GM18909 (cell line): ENCODE data around the gene PDIA2.

Experiments
- ATAC-seq: cut with Tn5 transposase; IDR thresholded peaks from one replicate; pipeline ENCODE4 v1.9.1; 2021; ENCODE audit warnings: mild to moderate bottlenecking; ENCODE audit not compliant: unreplicated experiment, poor library complexity

Gene PDIA2

GRCh38 chr16:291539-291938, 8.6 kb downstream of the PDIA2 start:
- no peak for ATAC-seq

- ATAC-seq = no peak
Measured at GRCh38 chr16:293043-293775, 10.2 kb downstream of the PDIA2 start.

- no peak for ATAC-seq
Measured at GRCh38 chr16:296276-296675, 13.3 kb downstream of the PDIA2 start.

- no peak for ATAC-seq
Measured at GRCh38 chr16:296806-297510, 14.0 kb downstream of the PDIA2 start.

GRCh38 chr16:297832-298231, 14.9 kb downstream of the PDIA2 start:
- no peak for ATAC-seq

GRCh38 chr16:301235-301634, 18.3 kb downstream of the PDIA2 start:
- ATAC-seq = no peak

GRCh38 chr16:301950-302349, 19.0 kb downstream of the PDIA2 start:
- ATAC-seq = no peak

GRCh38 chr16:303760-304505, 21.0 kb downstream of the PDIA2 start:
- no peak for ATAC-seq

- no peak for ATAC-seq
Measured at GRCh38 chr16:305916-306626, 23.1 kb downstream of the PDIA2 start.

GRCh38 chr16:306911-307370, 24.0 kb downstream of the PDIA2 start:
- ATAC-seq = no peak

- ATAC-seq = no peak
Measured at GRCh38 chr16:307691-308312, 24.8 kb downstream of the PDIA2 start.

GRCh38 chr16:309476-309875, 26.5 kb downstream of the PDIA2 start:
- ATAC-seq = no peak

- ATAC-seq = no peak
Measured at GRCh38 chr16:311725-312124, 28.8 kb downstream of the PDIA2 start.

- no peak for ATAC-seq
Measured at GRCh38 chr16:314351-314750, 31.4 kb downstream of the PDIA2 start.

- ATAC-seq = no peak
Measured at GRCh38 chr16:314795-315299, 31.9 kb downstream of the PDIA2 start.

- no peak for ATAC-seq
Measured at GRCh38 chr16:316741-317464, 33.9 kb downstream of the PDIA2 start.

- ATAC-seq = no peak
Measured at GRCh38 chr16:317583-317982, 34.6 kb downstream of the PDIA2 start.

GRCh38 chr16:318628-319027, 35.7 kb downstream of the PDIA2 start:
- ATAC-seq = no peak

GRCh38 chr16:320206-320605, 37.2 kb downstream of the PDIA2 start:
- no peak for ATAC-seq
